Thymus (tissue), 11 donors: ENCODE data around the gene C1QTNF9. TPM values are rescaled to one million over a fixed set of nuclear protein-coding genes. Genes with fewer than 3 reads are reported as not detected.

Experiments
- DNase-seq, 9 donors: peaks; one replicate each; pipeline ENCODE4 v3.0.0-alpha.2; 2013; ENCODE audit warnings: low spot score in 9 of 9, low read depth in 6 of 9, missing footprints in 1 of 9
- H3K27ac ChIP-seq, 2 donors: one replicate each; pipeline ENCODE4 v1.5.1; 2013; ENCODE audit warnings: control low read depth in 1 of 2, low read depth in 1 of 2, low read length in 1 of 2, mild to moderate bottlenecking in 1 of 2, moderate library complexity in 1 of 2
- H3K27me3 ChIP-seq, 2 donors: one replicate each; pipeline ENCODE4 v1.5.1; 2013; ENCODE audit warnings: low read length in 1 of 2; ENCODE audit not compliant: control insufficient read depth in 2 of 2, insufficient read depth in 1 of 2
- H3K36me3 ChIP-seq, 2 donors: one replicate each; pipeline ENCODE4 v1.5.1; 2013; ENCODE audit warnings: low read length in 1 of 2, mild to moderate bottlenecking in 1 of 2, moderate library complexity in 1 of 2; ENCODE audit not compliant: control insufficient read depth in 2 of 2, insufficient read depth in 2 of 2
- H3K4me1 ChIP-seq, 2 donors: one replicate each; pipeline ENCODE4 v1.5.1; 2013; ENCODE audit warnings: low read length in 2 of 2; ENCODE audit not compliant: control insufficient read depth in 2 of 2, insufficient read depth in 2 of 2
- H3K4me3 ChIP-seq, 2 donors: one replicate each; pipeline ENCODE4 v1.5.1; 2013; ENCODE audit warnings: low read length in 2 of 2, control low read depth in 1 of 2, mild to moderate bottlenecking in 1 of 2
- H3K9me3 ChIP-seq, 2 donors: one replicate each; pipeline ENCODE4 v1.5.1; 2013; ENCODE audit warnings: low read length in 1 of 2, mild to moderate bottlenecking in 1 of 2; ENCODE audit not compliant: control insufficient read depth in 2 of 2, insufficient read depth in 1 of 2
- WGBS: extraction: QIAGEN DNeasy Blood & Tissue Kit; methylation state at CpG from one replicate; pipeline ENCODE4 v1.1.7; 2013; 5-methylcytosine and 5-hydroxymethylcytosine counted together
- polyA plus RNA-seq: library from polyadenylated mRNA; stranded (reverse); fragments of 200-250 nt; gene quantifications from one replicate; pipeline ENCODE4 v1.2.3, GENCODE V29; 2013
- total RNA-seq: library from RNA; stranded (reverse); fragments of 120-200 nt; gene quantifications from one replicate; pipeline ENCODE4 v1.2.4, GENCODE V29; 2013
- donor health status: healthy.

The C1QTNF9 gene
- total and polyA plus RNA-seq, 2 donors: 0.30 to 0.38 TPM

DNA sequence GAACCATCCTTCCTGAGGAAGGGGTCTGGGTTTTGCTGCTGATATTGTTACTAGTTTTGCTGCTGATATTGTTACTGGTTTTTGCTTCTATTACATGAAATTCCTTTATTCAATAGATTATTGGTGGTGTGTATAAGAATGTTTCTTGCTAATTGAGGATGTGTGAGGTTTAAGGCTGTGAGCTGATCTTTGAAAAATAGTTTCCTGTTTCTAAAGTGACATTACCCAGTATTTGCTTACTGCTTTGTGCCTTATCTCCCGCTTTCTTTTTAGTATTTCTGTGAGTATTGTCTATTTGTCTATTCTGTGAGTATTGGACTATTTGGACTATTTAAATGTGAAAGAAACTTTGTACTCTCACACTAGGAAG is 38.2 kb upstream of the C1QTNF9 start:
- Histone ChIP-seq H3K4me1 (peaks cover 26 to 59% of the 10 kb centered on the region in 2 donors), H3K4me3 (peak overlapping the region; percentile 56 to 61)
- WGBS: 24% methylated on average over 1 of the region's 1 CpG

DNA sequence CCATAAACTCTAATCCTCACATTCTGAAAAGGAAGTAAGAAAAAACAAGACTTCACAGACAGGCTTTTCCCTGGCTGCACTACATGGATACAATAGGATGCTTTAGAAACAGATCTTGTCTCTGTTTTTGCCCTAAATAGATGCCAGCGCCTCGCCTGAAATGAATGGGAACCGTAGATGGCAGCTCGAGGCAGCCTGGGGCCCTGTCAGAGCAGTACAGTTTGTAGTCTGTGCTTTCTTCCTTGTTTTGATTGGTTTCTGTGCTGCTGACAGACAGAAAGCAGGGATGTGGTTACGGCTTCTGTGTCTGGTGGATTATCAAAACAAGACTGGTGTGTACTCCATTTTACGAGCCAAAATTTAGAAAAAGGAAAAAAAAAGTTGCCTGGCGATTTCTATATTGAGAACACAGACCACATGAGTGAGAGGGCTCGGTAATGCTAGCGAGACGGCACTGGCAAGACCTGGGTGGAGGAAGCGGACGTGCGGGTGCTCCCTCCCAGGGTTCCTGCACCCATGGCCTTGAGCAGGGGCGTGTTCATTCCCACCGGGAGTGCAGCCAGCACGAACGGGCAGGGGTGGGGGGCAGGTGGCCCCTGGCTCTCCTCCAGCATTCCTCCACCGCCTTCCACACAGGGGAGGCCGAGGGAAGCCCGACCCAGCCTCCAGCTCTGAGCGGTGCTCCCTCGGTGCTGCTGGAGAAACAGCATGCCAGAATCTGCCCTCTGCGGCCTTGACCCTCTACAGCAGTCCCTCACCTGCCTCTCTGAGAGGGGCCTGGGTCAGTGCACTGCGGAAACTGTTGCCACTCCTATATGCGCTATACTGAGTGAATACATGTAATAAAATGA is 37.6 kb upstream of the C1QTNF9 start:
- no peaks in the 10 kb centered on the region for H3K27me3 ChIP-seq
- H3K4me1 ChIP-seq: peaks cover 28 to 59% of the 10 kb centered on the region in 2 donors
- peak overlapping the region; percentile 92 to 98 for H3K27ac ChIP-seq
- 11% methylated on average over 25 of the region's 25 CpGs for WGBS
- H3K4me3 ChIP-seq: peak overlapping the region; percentile 56 to 61
- peaks cover 0 to 5% of the 10 kb centered on the region in 2 donors for H3K9me3 ChIP-seq
- no peaks in the 10 kb centered on the region for H3K36me3 ChIP-seq
- peak in 8 of 9 donors; percentile 59 to 91 (median 75) for DNase-seq

More for the DNA sequence above, 38.2 kb upstream of the C1QTNF9 start:
- H3K27ac ChIP-seq: peak overlapping the region; percentile 92 to 98
- H3K9me3 ChIP-seq: peaks cover 0 to 5% of the 10 kb centered on the region in 2 donors
- peak in 1 of 9 donors; percentile 39 for DNase-seq
- no peaks in the 10 kb centered on the region for H3K36me3 ChIP-seq
- no peaks in the 10 kb centered on the region for H3K27me3 ChIP-seq

DNA sequence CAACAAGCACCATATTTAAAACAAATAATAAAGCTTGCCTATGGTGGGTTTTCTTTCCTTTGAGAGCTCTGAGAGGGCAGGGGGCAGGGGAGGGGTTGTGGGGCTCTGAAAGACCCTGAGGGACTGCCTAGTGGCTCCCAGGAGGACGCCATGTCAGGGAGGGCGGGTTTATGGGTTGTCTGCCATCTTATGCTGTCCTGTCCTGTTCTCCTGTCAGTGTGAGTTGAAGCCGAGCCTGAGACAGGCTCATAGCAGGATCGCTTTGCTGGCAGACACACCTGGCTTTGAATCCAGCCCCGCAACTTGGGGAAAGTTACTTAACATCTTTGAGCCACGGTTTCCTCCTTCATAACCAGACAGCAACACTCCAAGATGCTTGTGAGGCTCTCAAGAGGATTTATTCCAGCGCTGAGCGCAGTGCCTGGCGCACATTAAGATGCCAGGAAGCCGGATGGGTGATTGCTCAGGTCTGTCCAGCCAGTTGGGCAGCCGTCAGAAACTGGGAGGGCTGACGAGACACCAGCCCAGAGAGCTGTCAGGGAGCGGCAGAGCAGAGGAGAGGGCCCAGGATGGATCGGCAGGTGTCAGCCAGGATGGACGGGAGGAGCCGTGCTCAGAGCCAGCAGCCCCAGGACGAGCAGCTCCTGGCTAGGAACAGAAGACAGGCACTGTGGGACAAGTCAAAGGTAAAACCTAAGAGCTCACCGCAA is 36.8 kb upstream of the C1QTNF9 start:
- peak in 1 of 9 donors; percentile 41 for DNase-seq
- Histone ChIP-seq H3K36me3 (no peaks in the 10 kb centered on the region), H3K4me1 (peaks cover 28 to 55% of the 10 kb centered on the region in 2 donors), H3K27me3 (no peaks in the 10 kb centered on the region), H3K27ac (peak overlapping the region; percentile 92 to 98), H3K9me3 (peaks cover 0 to 5% of the 10 kb centered on the region in 2 donors), H3K4me3 (peak overlapping the region; percentile 56 to 61)
- 83% methylated on average over 18 of the region's 18 CpGs for WGBS

DNA sequence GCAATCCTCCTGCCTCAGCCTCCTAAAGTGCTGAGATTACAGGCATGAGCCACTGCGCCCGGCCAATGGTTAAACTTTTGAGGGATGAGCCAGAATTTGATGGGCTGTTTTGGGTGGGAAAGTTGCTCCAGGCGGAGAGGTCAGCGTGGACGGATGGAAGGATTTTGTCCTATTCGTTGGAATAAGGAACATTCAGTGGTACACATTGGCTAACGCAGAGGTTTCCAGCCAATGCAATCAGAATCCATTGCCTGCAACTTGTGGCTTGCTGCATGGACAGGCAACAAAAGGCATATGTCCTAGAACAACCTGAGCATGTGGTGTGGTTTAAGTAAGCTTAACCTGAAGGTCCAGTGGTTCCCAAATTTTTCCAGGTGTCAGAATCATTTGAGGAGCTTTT is 35.5 kb upstream of the C1QTNF9 start:
- peaks cover 25 to 51% of the 10 kb centered on the region in 2 donors for H3K4me1 ChIP-seq

DNA sequence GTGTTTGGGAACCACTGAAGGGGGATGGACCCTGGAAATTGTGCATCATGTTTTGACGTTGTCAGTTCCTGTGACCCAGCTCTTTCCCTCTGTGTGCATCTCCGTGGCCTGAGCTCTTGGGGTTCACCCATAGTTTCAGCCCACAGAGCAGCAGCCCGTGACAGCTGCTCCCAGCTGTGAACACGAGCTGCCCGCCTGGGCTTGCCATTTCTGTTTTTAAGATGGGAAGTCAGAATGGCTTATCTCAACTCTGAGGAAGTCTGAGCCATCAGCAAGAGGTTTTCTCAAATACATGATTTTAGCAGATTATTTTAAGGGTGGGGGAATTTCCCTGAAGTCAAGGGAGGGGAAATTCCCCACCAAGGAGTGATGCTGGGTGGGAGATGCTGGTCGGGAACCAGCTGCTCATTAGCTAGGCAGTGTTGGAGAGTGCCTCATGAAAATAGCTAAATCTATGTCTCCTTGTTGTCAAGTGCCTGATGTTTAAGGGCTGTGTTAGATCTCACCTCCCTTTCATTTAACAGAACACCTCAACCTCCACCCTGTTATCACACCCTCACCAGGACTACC is 34.8 kb upstream of the C1QTNF9 start:
- Histone ChIP-seq H3K9me3 (peaks cover 0 to 5% of the 10 kb centered on the region in 2 donors), H3K4me3 (no peak overlapping the region), H3K27ac (peak overlapping the region; percentile 76 to 81), H3K36me3 (peaks cover 0 to 4% of the 10 kb centered on the region in 2 donors), H3K27me3 (no peaks in the 10 kb centered on the region), H3K4me1 (peaks cover 25 to 51% of the 10 kb centered on the region in 2 donors)
- peak in 4 of 9 donors; percentile 32 to 71 (median 46) for DNase-seq
- 13% methylated on average over 6 of the region's 6 CpGs for WGBS

More for the DNA sequence above, 35.5 kb upstream of the C1QTNF9 start:
- Histone ChIP-seq H3K36me3 (peaks cover 0 to 4% of the 10 kb centered on the region in 2 donors), H3K4me3 (no peak overlapping the region), H3K9me3 (peaks cover 0 to 5% of the 10 kb centered on the region in 2 donors), H3K27ac (peak overlapping the region in 1 of 2 donors; percentile 81), H3K27me3 (no peaks in the 10 kb centered on the region)
- 99% methylated on average over 7 of the region's 7 CpGs for WGBS
- no peak for DNase-seq

DNA sequence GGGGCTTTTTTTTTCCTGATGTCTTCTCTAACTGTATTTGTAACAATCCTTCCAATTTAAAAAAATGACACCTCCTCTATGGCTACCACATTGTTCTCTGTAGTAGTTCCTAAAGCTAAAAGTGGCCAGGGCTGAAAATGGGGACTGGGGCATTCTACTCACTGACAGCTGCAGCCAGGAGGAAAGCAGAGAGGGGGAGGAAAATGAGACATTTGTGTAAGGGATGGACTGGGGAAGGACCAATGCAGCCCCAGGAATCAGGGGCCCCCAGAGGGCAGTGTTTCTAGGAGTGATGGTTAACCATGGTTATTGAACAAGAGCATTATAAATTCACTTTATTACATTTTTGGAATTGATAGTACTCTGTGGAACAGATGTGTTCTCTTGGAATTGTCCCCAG is 34.3 kb upstream of the C1QTNF9 start:
- Histone ChIP-seq H3K36me3 (peaks cover 0 to 8% of the 10 kb centered on the region in 2 donors), H3K4me3 (no peak overlapping the region), H3K4me1 (peaks cover 25 to 51% of the 10 kb centered on the region in 2 donors), H3K27me3 (no peaks in the 10 kb centered on the region), H3K9me3 (peaks cover 0 to 5% of the 10 kb centered on the region in 2 donors), H3K27ac (peak overlapping the region; percentile 33 to 81)
- no peak for DNase-seq

DNA sequence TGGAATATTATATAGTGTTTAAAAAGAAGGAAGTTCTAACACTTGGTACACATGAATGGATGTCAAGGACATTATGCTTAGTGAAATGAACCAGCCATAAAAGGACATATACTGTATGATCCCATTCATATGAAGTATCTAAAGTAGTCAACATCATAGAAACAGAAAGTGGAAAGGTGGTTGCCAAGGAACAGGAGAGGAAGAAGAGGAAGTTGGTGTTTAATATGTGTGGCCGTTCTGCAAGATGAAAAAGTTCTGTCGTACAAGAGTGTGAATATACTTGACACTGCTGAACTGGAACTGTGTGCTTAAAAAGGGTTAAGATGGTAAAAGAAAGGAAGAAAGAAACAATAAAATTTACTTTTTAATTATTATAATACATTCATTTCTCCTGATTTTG is 33.1 kb upstream of the C1QTNF9 start:
- Histone ChIP-seq H3K27ac (no peak overlapping the region), H3K4me1 (peaks cover 22 to 42% of the 10 kb centered on the region in 2 donors), H3K36me3 (peaks cover 3 to 8% of the 10 kb centered on the region in 2 donors), H3K27me3 (no peaks in the 10 kb centered on the region), H3K4me3 (no peak overlapping the region), H3K9me3 (no peaks in the 10 kb centered on the region)
- DNase-seq: peak in 1 of 9 donors; percentile 64
- WGBS: 14% methylated on average over 2 of the region's 2 CpGs

DNA sequence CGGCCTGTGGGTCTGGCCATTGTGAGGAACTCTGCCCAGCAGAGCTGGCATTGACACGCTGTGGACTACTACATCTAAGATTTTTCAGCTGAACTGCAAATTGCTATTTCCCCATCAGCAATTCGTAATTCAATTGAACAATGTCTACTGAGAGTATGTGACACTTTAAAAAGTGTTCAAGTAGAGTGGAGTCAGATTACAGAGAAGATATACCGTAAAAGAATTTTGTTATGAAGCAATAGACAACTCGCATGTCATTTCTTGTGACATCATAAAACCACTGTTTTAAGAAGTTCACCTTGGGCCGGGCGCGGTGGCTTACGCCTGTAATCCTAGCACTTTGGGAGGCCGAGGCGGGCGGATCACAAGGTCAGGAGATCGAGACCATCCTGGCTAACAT is 32.5 kb upstream of the C1QTNF9 start:
- WGBS: 97% methylated on average over 13 of the region's 13 CpGs
- Histone ChIP-seq H3K4me1 (peaks cover 22 to 39% of the 10 kb centered on the region in 2 donors), H3K4me3 (no peak overlapping the region), H3K27me3 (no peaks in the 10 kb centered on the region), H3K36me3 (peaks cover 7 to 8% of the 10 kb centered on the region in 2 donors), H3K27ac (no peak overlapping the region), H3K9me3 (no peaks in the 10 kb centered on the region)
- no peak for DNase-seq
